ENCODE data around the gene GCNT2.

DNA sequence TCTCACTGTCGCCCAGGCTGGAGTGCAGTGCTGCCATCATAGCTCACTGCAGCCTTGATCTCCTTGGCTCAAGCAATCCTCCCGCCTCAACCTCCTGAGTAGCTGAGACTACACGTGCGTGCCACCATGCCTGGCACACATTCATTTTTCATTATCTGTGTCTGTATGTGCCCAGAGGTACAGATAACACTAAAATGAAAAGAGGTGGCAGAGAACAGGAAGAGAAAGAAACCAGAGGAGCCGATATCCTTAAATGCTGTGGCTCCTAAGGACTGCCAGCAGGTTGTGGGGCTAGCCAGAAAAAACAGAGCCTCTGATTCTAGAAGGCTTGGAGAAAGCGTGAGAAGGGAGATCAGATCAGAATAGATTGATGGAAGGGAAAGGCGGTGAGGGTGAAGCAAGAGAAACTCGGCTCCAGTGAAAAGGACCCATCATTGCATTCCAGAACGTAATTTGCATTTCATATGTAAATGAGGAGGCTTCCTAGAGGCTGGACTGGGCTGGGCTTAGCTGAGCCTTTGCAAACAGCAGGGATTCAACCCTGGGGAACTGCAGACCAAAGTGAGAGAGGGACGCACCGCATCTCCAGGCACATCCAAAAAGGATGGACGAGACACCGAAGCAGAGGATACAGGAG is 64.2 kb downstream of the GCNT2 start:
- TF ChIP-seq SIN3A (IDR thresholded peaks at IDR 0.05; ENCODE audit: borderline replicate concordance, insufficient read depth, low read length) (no peak), POLR2AphosphoS5 (IDR thresholded peaks at IDR 0.05; ENCODE audit: low read depth, low read length) (no peak)
- TF ChIP-seq, protein P1, sequence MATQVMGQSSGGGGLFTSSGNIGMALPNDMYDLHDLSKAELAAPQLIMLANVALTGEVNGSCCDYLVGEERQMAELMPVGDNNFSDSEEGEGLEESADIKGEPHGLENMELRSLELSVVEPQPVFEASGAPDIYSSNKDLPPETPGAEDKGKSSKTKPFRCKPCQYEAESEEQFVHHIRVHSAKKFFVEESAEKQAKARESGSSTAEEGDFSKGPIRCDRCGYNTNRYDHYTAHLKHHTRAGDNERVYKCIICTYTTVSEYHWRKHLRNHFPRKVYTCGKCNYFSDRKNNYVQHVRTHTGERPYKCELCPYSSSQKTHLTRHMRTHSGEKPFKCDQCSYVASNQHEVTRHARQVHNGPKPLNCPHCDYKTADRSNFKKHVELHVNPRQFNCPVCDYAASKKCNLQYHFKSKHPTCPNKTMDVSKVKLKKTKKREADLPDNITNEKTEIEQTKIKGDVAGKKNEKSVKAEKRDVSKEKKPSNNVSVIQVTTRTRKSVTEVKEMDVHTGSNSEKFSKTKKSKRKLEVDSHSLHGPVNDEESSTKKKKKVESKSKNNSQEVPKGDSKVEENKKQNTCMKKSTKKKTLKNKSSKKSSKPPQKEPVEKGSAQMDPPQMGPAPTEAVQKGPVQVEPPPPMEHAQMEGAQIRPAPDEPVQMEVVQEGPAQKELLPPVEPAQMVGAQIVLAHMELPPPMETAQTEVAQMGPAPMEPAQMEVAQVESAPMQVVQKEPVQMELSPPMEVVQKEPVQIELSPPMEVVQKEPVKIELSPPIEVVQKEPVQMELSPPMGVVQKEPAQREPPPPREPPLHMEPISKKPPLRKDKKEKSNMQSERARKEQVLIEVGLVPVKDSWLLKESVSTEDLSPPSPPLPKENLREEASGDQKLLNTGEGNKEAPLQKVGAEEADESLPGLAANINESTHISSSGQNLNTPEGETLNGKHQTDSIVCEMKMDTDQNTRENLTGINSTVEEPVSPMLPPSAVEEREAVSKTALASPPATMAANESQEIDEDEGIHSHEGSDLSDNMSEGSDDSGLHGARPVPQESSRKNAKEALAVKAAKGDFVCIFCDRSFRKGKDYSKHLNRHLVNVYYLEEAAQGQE (IDR thresholded peaks at IDR 0.05; ENCODE audit: insufficient read depth in 1 of 2, low read depth in 2 of 2, low read length in 2 of 2): no peak
